Activated gamma-delta T cell treated with Interleukin-2 at 50 U/mL for 16 hours (primary cell): ENCODE measurements around the gene GBX1.
A peak's percentile ranks its signal among the peaks of the same experiment; 100 is the strongest.

Experiments
- DNase-seq: peaks from one replicate; pipeline ENCODE4 v3.0.0-alpha.2; 2020

Gene GBX1

GRCh38 chr7:151167197-151167961, at the start of gene GBX1:
Gene GBX1 (minus strand): TSS chr7:151167694. CDS start chr7:151167548, 146 bp downstream.
- no peak for DNase-seq

DNA sequence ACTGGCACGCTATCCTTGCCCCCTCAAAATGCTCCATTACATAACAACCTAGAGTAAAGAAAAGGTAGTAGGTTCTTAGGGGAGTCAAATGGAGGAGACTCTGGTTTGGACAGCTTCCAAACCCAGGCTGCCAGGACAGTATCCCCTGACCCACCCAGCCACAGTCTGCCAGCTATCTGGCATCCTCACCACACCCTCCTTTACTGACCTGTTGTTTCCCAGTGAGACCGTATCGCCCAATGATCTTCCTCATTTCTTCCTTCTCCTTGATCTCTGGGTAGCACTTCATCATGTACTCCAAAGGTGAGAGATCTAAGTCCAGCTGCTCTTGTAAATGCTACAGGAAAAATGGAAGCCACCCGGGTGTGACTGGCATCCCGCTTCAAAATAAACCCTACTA, 47.9 kb upstream of the GBX1 start:
- DNase-seq, result no peak

DNA sequence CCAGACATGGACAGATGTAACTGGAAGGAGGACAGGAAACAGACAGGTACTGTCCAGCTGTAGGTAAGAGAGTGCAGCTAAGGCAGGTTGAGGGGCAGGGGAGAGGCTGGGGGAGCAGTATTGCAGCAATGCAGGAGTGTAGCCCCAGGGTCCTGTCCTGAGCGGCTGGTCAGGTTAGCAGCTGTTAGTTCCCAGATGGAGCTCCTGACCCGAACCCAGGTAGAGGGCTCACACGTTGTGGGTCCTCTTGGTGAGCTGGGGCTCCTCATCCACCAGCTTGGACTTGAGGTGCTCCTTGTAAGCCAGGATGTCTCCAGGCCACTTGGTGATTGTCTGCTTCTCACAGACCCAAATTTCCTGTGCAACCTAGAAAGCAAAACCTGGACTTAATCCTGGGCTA, 46.3 kb upstream of the GBX1 start:
- no peak for DNase-seq

DNA sequence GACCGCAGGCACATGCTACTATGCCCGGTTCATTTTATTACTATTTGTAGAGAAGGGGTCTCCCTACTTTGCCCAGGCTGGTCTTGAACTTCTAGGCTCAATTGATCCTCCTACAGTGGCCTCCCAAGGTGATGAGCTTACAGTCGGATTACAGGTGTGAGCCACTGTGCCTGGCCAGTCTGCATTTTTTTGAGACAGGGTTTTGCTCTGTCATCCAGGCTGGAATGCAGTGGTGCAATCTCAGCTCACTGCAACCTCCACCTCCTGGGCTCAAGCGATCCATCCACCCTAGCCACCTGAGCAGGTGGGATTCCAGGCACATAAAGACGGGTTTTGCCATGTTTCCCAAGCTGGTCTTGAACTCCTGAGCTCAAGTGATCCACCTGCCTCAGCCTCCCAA, 45.1 kb upstream of the GBX1 start:
- no peak for DNase-seq

- no peak for DNase-seq
These were observed 43.8 kb upstream of the GBX1 start for GRCh38 chr7:151211155-151211772.

DNA sequence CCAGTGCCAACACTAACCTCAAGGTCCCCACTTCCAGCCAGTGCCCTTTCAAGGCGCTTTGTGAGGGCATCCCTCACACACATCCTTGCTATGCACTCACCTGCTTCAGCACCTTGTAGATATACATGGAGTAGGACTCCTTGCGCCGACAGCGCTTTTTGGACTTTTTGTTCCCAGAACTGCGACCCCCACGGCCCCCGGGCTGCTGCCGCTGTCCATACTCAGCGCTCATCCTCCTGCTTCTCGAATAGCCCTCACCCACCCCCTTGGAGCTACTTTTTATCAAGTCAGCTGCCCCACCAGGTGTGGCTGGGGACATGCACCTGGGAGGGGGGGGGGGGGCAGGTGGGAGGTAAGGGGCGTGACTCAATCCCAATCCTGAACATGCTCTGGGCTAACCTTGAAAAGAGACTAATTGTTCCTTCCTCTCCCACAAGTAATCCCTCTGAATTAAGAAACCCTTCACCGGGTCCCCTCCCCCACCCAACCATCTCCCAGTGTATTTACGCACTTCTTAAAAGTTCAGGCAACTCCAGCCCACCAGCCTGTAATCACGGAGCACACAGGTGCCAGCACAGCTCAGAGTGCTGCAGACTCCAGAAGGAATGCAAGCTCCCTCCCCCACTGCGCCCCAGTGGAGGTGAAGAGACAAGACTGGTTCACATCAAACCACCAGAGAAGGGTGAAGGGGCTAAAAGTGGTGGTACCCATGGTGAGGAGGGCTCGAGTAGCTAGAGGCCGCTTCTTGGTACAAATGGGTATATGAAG, 42.8 kb upstream of the GBX1 start, which contains the start of gene H2BK1:
TSS of gene H2BK1 (minus strand) at position 402 of the 768 bp plus-strand sequence. CDS start at position 232, 170 bp downstream.
- no peak for DNase-seq

DNA sequence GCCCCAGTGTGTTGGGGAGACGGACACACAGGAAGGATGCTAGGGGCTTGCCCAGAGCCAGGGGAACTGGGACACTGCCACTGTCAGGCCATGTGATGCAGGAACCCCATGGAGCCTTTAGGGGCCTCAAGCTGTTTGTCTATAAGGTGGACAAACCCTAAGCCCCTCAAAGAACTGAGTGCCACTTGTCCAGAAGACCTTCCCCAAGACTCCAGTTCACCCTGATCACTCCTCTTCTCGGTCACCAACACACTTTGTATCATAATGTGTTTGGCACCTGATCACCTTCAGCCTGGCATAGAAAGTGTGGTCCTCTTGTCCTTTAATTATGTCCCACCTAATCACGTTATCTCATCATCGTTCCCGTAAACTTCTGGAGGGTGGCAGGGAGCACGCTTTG, 42.1 kb upstream of the GBX1 start:
- no peak for DNase-seq

DNA sequence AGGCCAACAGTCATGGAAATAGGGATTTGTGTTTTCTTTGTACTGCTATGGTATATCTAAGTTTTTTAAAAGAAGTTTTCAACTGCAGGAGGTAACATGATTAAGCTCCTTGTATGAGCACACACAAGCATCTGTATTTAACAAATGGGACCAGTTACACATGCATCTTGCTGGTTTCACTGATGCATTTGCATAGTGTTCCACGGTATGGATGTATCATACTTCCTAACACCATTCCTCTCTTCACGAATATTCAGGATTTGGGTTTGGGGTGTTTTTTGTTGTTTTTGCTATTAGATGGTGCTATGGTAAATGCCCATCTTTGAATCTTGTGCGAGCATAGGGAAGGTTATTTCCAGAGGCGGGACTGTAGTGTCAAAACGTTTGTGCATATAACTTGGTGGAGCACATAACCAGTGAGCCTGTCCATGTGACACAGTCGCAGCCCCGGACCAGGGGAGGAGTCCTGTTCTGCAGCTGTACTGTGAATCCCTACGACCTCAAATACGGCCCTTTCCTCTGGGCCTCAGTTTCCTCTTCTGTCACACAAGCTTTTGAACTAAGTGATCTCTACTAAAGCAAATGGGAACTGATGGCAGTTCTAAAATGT, 40.9 kb upstream of the GBX1 start:
- DNase-seq, result no peak

- no peak for DNase-seq
These were observed 40.3 kb upstream of the GBX1 start for GRCh38 chr7:151207804-151208203.

GRCh38 chr7:151207315-151207714, 39.8 kb upstream of the GBX1 start:
- DNase-seq, result no peak

DNA sequence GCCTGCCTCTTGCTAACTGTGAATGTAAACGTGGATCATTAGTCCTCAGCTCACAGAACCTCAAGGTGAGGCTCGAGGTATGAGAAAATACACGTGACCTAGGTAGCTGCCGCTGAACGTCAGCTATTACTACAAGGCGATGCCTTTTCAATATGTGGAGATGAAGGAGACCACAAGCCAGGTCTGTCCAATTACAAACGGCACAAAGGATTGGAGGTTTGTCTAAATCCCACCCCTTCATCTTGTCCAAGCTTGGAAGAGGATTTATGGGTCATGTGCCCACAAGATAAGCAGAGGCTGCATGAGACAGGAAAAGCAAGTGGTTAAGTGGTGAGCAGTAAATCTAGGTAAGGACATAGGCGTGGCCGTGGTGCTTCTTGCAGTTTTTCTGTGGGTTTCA, 39.4 kb upstream of the GBX1 start:
- peak; percentile 18 for DNase-seq

DNA sequence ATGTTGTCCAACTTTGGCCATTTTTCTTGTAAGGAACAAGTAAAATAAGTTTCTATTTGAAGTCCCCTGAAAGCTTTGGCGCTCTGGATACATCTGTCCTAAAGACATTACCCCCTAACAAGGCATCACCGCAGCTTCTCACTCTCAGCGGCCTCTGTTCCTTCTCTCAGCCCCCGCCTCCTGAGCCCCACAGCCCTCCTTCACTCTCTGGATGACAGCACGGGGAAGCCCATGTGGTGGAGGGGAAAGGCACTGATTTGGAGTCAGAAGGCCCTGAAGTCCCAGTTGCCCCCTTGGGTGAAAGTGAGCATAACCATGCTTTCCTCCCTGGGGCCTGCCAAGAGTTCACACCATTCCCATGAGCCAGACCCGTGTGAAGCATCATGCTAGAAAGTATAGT, 38.2 kb upstream of the GBX1 start:
- DNase-seq, result no peak

- no peak for DNase-seq
These were observed 37.0 kb upstream of the GBX1 start for GRCh38 chr7:151204383-151205032.

DNA sequence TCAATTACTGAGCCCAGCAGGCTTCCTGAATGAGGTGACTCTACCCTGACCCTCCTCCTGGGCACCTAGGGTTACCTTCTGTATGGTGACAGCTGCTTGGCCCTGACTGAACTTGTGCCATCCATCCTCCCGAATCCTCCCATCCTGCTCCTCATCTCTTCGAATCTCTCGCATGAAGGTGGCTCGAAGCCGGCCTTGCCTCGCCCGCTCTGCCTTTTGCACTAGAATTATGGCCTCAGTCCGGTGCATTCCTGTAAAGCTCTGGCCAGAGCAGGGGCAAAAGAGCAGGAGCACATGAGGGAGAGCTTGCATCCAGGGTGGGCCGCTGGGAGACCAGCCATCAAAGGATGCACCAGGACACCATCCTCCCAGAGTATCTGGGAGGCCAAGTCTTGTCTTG, 35.3 kb upstream of the GBX1 start:
- no peak for DNase-seq

GRCh38 chr7:151201751-151202150, 34.3 kb upstream of the GBX1 start:
- DNase-seq, result no peak

DNA sequence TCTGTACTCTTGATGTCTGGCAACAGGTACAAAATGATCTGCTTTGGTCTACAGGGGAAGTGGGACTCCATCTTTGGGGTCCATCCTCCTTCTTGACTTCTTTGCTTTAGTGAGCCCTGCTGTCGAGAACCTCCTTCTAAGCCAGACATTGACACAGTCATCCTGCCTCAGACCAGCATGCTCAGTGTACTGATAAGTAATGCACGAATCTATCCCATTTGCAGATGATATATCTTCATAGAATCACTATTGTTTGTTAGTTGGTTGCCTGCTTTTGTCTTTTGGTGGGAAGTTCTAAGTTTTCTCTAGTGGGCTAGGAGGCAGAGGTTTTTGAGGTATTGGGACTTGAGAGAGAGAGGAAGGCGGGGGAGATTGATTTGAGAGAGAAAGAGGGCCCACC, 33.9 kb upstream of the GBX1 start:
- DNase-seq, result no peak

DNA sequence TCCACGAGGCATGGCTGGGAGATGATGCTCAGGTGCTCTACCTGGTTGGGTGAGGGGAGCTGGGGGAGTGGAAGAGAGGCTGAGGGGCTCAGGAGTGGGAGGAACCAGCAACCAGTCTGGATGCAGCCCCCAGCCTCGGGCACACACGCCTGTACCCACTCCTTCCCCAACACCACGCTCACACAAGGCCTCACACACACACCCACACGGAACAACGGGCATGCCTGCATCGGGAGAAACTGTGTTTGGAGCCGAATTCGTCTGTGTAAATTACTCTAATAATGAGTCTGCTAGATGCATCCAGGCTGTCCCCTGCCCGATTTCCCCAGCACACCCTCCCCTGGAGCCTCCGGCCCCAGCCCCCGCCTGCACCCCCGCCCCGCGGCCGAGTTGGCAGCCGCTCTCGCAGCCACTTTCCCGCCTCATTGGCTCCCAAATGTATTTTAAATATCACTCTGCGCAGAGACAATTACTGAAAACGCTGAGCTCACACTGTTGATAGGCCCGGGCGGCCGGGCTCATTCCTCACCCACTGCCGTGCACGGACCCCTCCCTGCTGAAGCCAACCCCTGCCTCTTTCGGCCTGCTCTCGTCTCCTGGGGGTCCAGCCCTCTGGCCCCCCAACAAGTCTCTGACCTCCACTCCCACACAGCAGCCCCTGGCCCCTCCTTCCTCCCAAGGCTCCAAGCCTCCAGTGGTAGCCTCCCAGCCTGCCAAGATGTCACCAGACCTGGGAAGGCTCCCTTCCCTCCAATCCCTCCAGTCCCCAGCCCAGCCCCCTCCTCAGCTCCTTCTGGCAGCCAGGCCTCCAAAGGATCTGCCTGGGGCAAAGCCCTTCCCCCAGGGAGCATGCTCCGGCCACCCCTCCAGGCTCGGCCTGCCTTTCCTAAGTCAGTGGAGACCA, 31.7 kb upstream of the GBX1 start:
- DNase-seq, result no peak

GRCh38 chr7:151197932-151198331, 30.4 kb upstream of the GBX1 start:
- DNase-seq, result no peak

DNA sequence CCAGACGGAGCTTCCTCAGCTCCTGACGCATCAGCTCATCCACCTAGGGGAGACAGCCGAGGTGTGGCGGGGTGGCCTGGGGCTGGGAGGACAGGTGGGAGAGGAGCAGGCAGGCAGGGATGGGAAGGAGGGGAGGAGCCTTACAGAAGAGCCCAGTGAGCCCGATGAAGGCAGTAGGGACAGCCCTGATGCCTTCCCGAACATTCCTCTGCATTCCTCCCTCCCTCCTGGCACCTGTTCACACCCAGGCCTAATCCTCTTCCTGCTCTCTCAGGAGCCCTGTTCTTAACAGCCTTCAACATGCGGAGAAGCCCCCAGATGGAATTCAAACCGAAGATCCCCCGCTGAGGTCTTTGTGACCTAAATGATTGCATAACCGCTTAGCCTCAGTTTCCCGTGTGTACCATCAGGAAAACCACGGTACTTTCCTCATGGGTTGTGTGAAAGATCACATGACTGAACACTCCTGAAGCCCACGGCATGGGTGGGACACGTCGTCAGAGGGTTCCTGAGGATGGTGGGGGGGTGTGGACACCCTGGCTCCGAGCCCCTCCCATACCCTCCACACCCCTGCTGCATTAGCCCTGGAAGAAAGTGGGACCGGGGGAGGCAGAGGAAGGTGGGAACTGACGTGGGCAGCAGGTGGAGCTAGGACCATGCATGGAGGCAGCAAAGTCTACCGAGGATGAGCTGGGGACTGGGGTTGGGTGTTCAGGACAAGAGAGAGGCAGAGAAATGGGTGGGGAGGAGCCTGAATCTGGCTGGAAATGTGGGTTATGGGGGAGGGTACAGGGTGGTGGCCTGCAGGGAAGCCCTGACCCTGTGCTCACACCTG, 28.3 kb upstream of the GBX1 start:
- DNase-seq, result no peak

DNA sequence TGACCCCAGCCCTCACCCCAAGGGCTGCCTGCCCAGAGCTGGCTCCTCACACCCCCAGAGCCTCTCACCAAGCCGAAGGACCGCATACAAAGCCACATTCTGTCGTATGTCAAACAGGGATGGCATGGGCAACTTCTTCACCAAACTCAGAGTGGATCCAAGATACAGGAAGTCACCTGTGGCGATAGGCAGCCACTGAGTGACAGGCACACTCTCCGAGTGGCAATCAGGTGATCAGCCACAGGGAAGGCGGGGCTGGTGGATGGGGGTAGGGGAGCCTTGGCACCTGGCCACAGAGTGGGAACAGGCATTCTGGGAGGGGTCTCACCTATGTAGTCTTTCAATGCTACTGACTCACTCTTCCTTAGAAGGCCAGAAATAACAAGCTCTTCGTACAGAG, 26.7 kb upstream of the GBX1 start:
- DNase-seq, result no peak
